Spleen (tissue), 11 donors: ENCODE measurements around the gene STAT5A. TPM values are rescaled to one million over a fixed set of nuclear protein-coding genes. Genes with fewer than 3 reads are reported as not detected.
A peak's percentile ranks its signal among the peaks of the same experiment; 100 is the strongest.
"Not testable (repeated sequence)": the region's sequence is repeated elsewhere in the genome, so short reads cannot be mapped to it uniquely, and the experiment has no call there.

ENCODE experiments used
- DNase-seq: peaks from one replicate; pipeline ENCODE4 v3.0.0-alpha.2; 2020
- H3K27ac ChIP-seq, 8 donors: fragments of 200-600 bp; sonication (generic) in 7 of 8; 1 replicate in 4 of 8; 2 replicates in 4 of 8; pipeline versions ENCODE4 v1.5.0 to v1.8.0; 2016 to 2021; ENCODE audit warnings: inconsistent platforms in 4 of 8, mild to moderate bottlenecking in 4 of 8, moderate library complexity in 1 of 8
- H3K27me3 ChIP-seq, 7 donors: fragments of 200-600 bp; sonication (generic) in 6 of 7; replicated peaks in 1 of 7; 1 replicate in 4 of 7; 2 replicates in 3 of 7; pipeline versions ENCODE4 v1.5.0 to v1.8.0; 2016 to 2021; ENCODE audit warnings: inconsistent platforms in 3 of 7, mild to moderate bottlenecking in 1 of 7
- H3K36me3 ChIP-seq, 6 donors: fragments of 200-600 bp; sonication (generic) in 5 of 6; 1 replicate in 4 of 6; 2 replicates in 2 of 6; pipeline versions ENCODE4 v1.5.0 to v1.8.0; 2016 to 2021; ENCODE audit warnings: inconsistent platforms in 2 of 6
- H3K4me1 ChIP-seq, 6 donors: fragments of 200-600 bp; sonication (generic) in 5 of 6; 1 replicate in 3 of 6; 2 replicates in 3 of 6; pipeline versions ENCODE4 v1.5.0 to v1.8.0; 2016 to 2021; ENCODE audit warnings: inconsistent platforms in 3 of 6
- H3K4me3 ChIP-seq, 8 donors: fragments of 200-600 bp; sonication (generic) in 7 of 8; 1 replicate in 4 of 8; 2 replicates in 4 of 8; pipeline versions ENCODE4 v1.5.0 to v1.8.0; 2016 to 2021; ENCODE audit warnings: inconsistent platforms in 4 of 8, mild to moderate bottlenecking in 4 of 8, moderate library complexity in 2 of 8
- H3K9me3 ChIP-seq, 8 donors: fragments of 200-600 bp; sonication (generic) in 7 of 8; 1 replicate in 4 of 8; 2 replicates in 4 of 8; pipeline versions ENCODE4 v1.5.0 to v1.8.0; 2016 to 2021; ENCODE audit warnings: inconsistent platforms in 4 of 8
- POLR2A ChIP-seq, 3 donors: fragments of 450-650 bp; IDR thresholded peaks; one replicate each; pipeline ENCODE4 v1.5.1; 2017; ENCODE audit warnings: antibody characterized with exemption in 3 of 3, mild to moderate bottlenecking in 1 of 3
- POLR2AphosphoS5 ChIP-seq, 3 donors: sonication (generic); formaldehyde crosslinking; IDR thresholded peaks; one replicate each; pipeline ENCODE4 v1.5.1; 2017; ENCODE audit warnings: antibody characterized with exemption in 3 of 3
- WGBS, 5 donors: extraction: QIAGEN DNeasy Blood & Tissue Kit in 3 of 5; methylation state at CpG; one replicate each; pipeline versions ENCODE4 v1.1.5 to v1.1.7; 2013 to 2018; 5-methylcytosine and 5-hydroxymethylcytosine counted together
- intact Hi-C: fragments of 100-400 bp; cut with DNase I; formaldehyde crosslinking; loops from one replicate; pipeline ENCODE4 v1.15.0; 2023; ENCODE audit warnings: low total_unique reads
- polyA plus RNA-seq, 3 donors: library from polyadenylated mRNA; stranded (reverse); fragments of 200-250 nt; gene quantifications; one replicate each; pipeline ENCODE4 v1.2.1, GENCODE V29; 2013
- total RNA-seq, 7 donors: library from RNA; depleted of rRNA in 3 of 7; stranded (reverse); fragments of >200 nt in 3 of 7; fragmentation: NEBNext Ultra II Directional in 4 of 7; extraction: Animal tissue kit (Norgen Biotek cat#: 25700) in 4 of 7; gene quantifications; one replicate each; pipeline versions ENCODE4 v1.1.0 to v1.2.1, GENCODE V29; 2016 to 2021
- TF ChIP-seq, protein P1 (sequence below), 11 experiments: fragments of 200-600 bp in 7 of 11; fragments of 450-650 bp in 4 of 11; sonication (generic) in 4 of 11; IDR thresholded peaks in 8 of 11; conservative IDR thresholded peaks in 3 of 11; 1 replicate in 7 of 11; 2 replicates in 4 of 11; pipeline versions ENCODE4 v1.4.0 to v1.8.0; 2016 to 2021; ENCODE audit warnings: antibody characterized with exemption in 11 of 11, inconsistent platforms in 4 of 11, mild to moderate bottlenecking in 1 of 11
- donor health status: healthy with polysubstance abuse.
- donor health status: DM: no; HTN: no; CAD: no; lungs with moderate emphysema.
- donor health status: DM: no; HTN: no; CAD: no.
- donor health status: Bipolar disorder and iron deficiency.
- donor health status: healthy.
- donor health status: DM: no; HTN: no; CAD: no.
- donor health status: DM: yes; HTN: yes; CAD: no.

The STAT5A gene
- total and polyA plus RNA-seq, 10 donors, result 22.7 to 131 (median 71.6) TPM

DNA sequence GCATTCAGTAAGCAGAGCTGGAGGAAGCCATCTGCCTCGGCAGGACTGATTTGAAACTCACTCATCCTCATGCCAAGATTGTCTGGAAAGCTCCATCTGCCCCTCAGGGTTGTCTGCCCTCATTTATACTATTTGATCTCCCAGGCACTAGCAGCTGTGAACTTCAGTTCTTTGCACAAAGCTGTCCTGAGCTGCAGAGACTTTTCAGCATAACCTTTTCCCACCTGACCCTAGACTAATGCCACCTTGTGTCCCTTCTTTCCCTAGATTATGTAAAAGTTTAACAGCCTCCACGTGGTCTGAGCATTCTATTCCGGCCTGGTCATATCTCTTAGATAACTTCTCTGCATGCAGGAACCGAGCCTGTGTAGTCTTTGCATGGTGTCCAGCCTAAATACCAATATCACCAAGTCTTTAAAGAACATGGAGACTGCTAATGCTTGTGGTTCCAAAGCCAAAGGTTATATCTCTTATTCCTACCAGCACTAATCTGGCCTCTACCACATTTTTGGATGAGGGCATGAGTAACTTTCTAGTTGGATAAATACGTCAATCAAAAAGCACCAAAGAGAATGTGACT, 29.1 kb downstream of the STAT5A start:
- no peaks in the 10 kb centered on the region for H3K9me3 ChIP-seq
- peaks cover 4 to 100% (median 59%) of the 10 kb centered on the region in 6 donors for H3K36me3 ChIP-seq
- DNase-seq, result no peak
- H3K4me1 ChIP-seq, result peaks cover 59 to 100% (median 72%) of the 10 kb centered on the region in 6 donors
- peak overlapping the region in 5 of 8 donors; percentile 14 to 83 (median 79) for H3K27ac ChIP-seq
- H3K27me3 ChIP-seq, result no peaks in the 10 kb centered on the region
- intact Hi-C loops, result no loop called here
- no peak for TF ChIP-seq POLR2AphosphoS5 (IDR thresholded peaks at IDR 0.05)
- no peak overlapping the region for H3K4me3 ChIP-seq
- 58 to 76% (median 67%) methylated on average over 5 of the region's 5 CpGs for WGBS, 5 donors

DNA sequence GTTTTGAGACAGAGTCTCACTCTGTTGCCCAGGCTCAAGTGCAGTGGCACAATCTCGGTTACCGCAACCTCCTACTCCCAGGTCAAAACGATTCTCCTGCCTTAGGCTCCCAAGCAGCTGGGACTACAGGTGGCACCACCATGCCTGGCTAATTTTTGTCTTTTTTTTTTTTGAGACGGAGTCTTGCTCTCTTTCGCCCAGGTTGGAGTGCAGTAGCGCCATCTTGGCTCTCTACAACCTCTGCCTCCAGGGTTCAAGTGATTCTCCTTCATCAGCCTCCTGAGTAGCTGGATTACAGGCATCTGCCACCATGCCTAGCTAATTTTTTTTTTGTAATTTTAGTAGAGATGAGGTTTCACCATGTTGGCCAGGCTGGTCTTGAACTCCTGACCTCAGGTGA, 29.7 kb downstream of the STAT5A start:
- not testable (repeated sequence) for H3K4me3 ChIP-seq

DNA sequence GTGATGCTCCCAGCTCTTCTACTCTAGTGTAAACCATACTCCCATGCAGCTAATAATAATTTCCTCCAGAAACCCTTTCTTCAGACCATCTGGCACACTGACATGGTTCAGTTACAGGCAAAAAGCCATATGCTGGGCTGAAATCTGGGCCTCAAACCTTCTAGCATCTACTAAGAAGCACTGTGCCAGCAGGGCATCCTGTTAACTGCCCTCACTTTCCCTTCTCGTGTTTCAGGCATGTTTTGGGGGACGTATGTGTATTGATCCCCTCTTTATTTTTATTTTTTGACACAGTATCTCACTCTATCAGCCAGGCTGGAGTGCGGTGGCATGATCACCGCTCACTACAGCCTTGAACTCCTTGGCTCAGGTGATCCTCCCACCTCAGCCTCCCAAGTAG, 33.3 kb downstream of the STAT5A start:
- Histone ChIP-seq H3K27ac (peak overlapping the region in 5 of 8 donors; percentile 2 to 80 (median 69)), H3K27me3 (no peaks in the 10 kb centered on the region), H3K4me3 (no peak overlapping the region), H3K4me1 (peaks cover 28 to 74% (median 43%) of the 10 kb centered on the region in 6 donors), H3K9me3 (no peaks in the 10 kb centered on the region), H3K36me3 (peaks cover 13 to 100% (median 76%) of the 10 kb centered on the region in 6 donors)
- TF ChIP-seq POLR2AphosphoS5 (IDR thresholded peaks at IDR 0.05), result no peak
- TF ChIP-seq, protein P1, sequence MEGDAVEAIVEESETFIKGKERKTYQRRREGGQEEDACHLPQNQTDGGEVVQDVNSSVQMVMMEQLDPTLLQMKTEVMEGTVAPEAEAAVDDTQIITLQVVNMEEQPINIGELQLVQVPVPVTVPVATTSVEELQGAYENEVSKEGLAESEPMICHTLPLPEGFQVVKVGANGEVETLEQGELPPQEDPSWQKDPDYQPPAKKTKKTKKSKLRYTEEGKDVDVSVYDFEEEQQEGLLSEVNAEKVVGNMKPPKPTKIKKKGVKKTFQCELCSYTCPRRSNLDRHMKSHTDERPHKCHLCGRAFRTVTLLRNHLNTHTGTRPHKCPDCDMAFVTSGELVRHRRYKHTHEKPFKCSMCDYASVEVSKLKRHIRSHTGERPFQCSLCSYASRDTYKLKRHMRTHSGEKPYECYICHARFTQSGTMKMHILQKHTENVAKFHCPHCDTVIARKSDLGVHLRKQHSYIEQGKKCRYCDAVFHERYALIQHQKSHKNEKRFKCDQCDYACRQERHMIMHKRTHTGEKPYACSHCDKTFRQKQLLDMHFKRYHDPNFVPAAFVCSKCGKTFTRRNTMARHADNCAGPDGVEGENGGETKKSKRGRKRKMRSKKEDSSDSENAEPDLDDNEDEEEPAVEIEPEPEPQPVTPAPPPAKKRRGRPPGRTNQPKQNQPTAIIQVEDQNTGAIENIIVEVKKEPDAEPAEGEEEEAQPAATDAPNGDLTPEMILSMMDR (IDR thresholded peaks at IDR 0.05 in 8 of 11, conservative IDR thresholded peaks at IDR 0.05 in 3 of 11), result no peak
- TF ChIP-seq POLR2A (IDR thresholded peaks at IDR 0.05), result no peak
- 75 to 81% (median 80%) methylated on average over 4 of the region's 4 CpGs for WGBS, 5 donors
- DNase-seq, result no peak
- intact Hi-C loops, result loop anchor here (5.0 kb wide), 2 partner anchors 86 to 196 kb away; no protein-coding TSS in a partner anchor

More for the DNA sequence above, 29.7 kb downstream of the STAT5A start:
- H3K9me3 ChIP-seq, intact Hi-C loops, DNase-seq, H3K27me3 ChIP-seq: not testable (repeated sequence)
- 91 to 97% (median 93%) methylated on average over 6 of the region's 6 CpGs for WGBS, 5 donors
- Histone ChIP-seq H3K27ac (peak overlapping the region in 1 of 8 donors; percentile 69), H3K4me1 (peaks cover 59 to 100% (median 72%) of the 10 kb centered on the region in 6 donors), H3K36me3 (peaks cover 6 to 100% (median 64%) of the 10 kb centered on the region in 6 donors)

DNA sequence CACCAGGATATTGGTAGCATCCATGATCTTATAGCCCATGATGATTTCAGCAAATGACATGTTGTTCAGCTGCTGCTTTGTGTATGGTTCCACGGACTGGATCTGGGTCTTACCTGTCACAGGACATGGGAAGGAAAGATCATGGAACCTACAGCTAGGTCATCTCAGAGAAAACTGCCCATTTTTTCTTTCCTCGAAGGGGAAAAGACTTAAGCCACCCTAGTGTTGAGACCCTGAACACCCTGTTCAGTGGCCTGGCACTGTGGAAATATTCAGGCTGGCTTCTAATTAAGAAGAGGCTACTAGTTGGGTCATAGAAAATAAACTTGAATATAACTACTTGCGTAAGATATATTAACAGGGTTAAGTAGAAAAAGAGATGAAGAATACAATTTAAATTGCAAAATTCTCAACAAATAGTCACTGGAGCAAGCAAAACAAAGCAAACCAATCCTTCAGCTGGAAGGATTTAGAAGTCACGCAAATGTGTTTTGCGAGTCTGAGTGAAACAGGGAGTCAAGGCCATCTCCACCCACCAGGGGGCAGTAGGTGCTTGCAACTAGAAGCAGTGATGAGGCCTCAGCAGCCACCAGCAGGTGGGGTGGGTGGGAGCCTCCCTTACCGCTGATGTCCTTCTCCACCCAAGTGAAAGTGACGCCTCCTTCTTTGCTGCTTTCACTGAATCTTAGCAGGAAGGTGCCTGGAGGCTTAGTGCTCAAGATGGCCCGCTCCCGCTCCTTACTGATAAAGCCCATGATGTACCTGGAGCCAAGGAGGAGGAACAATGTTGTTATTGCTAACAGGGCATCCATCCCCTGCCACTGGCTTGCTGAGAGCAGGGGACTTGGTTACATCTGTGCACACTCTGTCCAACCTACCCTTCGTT, 34.3 kb downstream of the STAT5A start:
- peaks cover 13 to 100% (median 76%) of the 10 kb centered on the region in 6 donors for H3K36me3 ChIP-seq
- H3K9me3 ChIP-seq, result no peaks in the 10 kb centered on the region
- intact Hi-C loops, result loop anchor here (5.0 kb wide), 2 partner anchors 85 to 195 kb away; no protein-coding TSS in a partner anchor
- no peak overlapping the region for H3K4me3 ChIP-seq
- peak overlapping the region in 6 of 8 donors; percentile 18 to 70 (median 34) for H3K27ac ChIP-seq
- H3K4me1 ChIP-seq, result peaks cover 27 to 64% (median 43%) of the 10 kb centered on the region in 6 donors
- TF ChIP-seq POLR2AphosphoS5 (IDR thresholded peaks at IDR 0.05) (peak; percentile 4 to 87 (median 78)), POLR2A (IDR thresholded peaks at IDR 0.05) (no peak)
- TF ChIP-seq, protein P1 (IDR thresholded peaks at IDR 0.05 in 8 of 11, conservative IDR thresholded peaks at IDR 0.05 in 3 of 11), result peak; percentile 98 to 100 (median 99)
- peak; percentile 97 for DNase-seq
- 36 to 46% (median 42%) methylated on average over 10 of the region's 10 CpGs for WGBS, 5 donors
- no peaks in the 10 kb centered on the region for H3K27me3 ChIP-seq
